Smooth muscle cell (in vitro differentiated cells): Measurements from ENCODE around the gene DNMT3B. TPM values are rescaled to one million over a fixed set of nuclear protein-coding genes. Genes with fewer than 3 reads are reported as not detected.

ENCODE experiments used
- DNase-seq: peaks from one replicate; lab custom pipeline; 2025; ENCODE audit not compliant: unreplicated experiment; lab: John Stamatoyannopoulos, UW
- H2AFZ ChIP-seq: fragments of 200-600 bp; sonication (generic); 2 replicates; pipeline ENCODE4 v1.6.0; 2016; ENCODE audit warnings: antibody characterized with exemption, low read depth, mild to moderate bottlenecking
- H3F3A ChIP-seq: fragments of 200-600 bp; sonication (generic); 2 replicates; pipeline ENCODE4 v1.6.0; 2017; ENCODE audit warnings: antibody characterized with exemption, low read depth
- H3K27ac ChIP-seq: fragments of 200-600 bp; sonication (generic); 2 replicates; pipeline ENCODE4 v1.5.1; 2016; ENCODE audit warnings: low read depth, mild to moderate bottlenecking
- H3K27me3 ChIP-seq: fragments of 200-600 bp; sonication (generic); 2 replicates; pipeline ENCODE4 v1.6.1; 2016; ENCODE audit warnings: low read depth, mild to moderate bottlenecking
- H3K36me3 ChIP-seq: fragments of 200-600 bp; sonication (generic); 2 replicates; pipeline ENCODE4 v1.5.1; 2016; ENCODE audit warnings: low read depth
- H3K4me1 ChIP-seq: fragments of 200-600 bp; sonication (generic); 2 replicates; pipeline ENCODE4 v1.5.1; 2016; ENCODE audit warnings: low read depth
- H3K4me2 ChIP-seq: fragments of 200-600 bp; sonication (generic); 2 replicates; pipeline ENCODE4 v1.6.0; 2016; ENCODE audit warnings: mild to moderate bottlenecking
- H3K4me3 ChIP-seq: fragments of 200-600 bp; sonication (generic); 2 replicates; pipeline ENCODE4 v1.5.1; 2016; ENCODE audit warnings: mild to moderate bottlenecking
- H3K79me2 ChIP-seq: fragments of 200-600 bp; sonication (generic); 2 replicates; pipeline ENCODE4 v1.6.0; 2016; ENCODE audit warnings: low read depth, mild to moderate bottlenecking
- H3K9ac ChIP-seq: fragments of 200-600 bp; sonication (generic); 2 replicates; pipeline ENCODE4 v1.6.0; 2016; ENCODE audit warnings: low read depth
- H3K9me3 ChIP-seq: fragments of 200-600 bp; sonication (generic); replicated peaks from 2 replicates; pipeline ENCODE4 v1.5.1; 2016; ENCODE audit warnings: low read depth
- H4K20me1 ChIP-seq: fragments of 200-600 bp; sonication (generic); 2 replicates; pipeline ENCODE4 v1.6.0; 2016; ENCODE audit warnings: low read depth
- WGBS: methylation state at CpG from one replicate; pipeline ENCODE4 v1.1.7; 2016; ENCODE audit warnings: low lambda C conversion rate; 5-methylcytosine and 5-hydroxymethylcytosine counted together
- polyA plus RNA-seq: library from polyadenylated mRNA; unstranded; fragments of >200 nt; fragmentation: Nextera tagmentation; extraction: Ambion mirVana; gene quantifications from 2 replicates; pipeline ENCODE4 v1.2.1, GENCODE V29; 2016
- total RNA-seq: library from RNA; depleted of rRNA; stranded (reverse); fragments of >200 nt; gene quantifications from 2 replicates; pipeline ENCODE4 v1.2.3, GENCODE V29; 2014
- TF ChIP-seq, protein P1 (sequence below): fragments of 200-600 bp; sonication (generic); IDR thresholded peaks from 2 replicates; pipeline ENCODE4 v1.5.1; 2017; ENCODE audit warnings: borderline replicate concordance, mild to moderate bottlenecking, antibody characterized with exemption; ENCODE audit not compliant: insufficient read depth, poor library complexity, severe bottlenecking

The DNMT3B gene
- total and polyA plus RNA-seq, 2 experiments from 2014 or later = 0.79 to 2.9 TPM

DNA sequence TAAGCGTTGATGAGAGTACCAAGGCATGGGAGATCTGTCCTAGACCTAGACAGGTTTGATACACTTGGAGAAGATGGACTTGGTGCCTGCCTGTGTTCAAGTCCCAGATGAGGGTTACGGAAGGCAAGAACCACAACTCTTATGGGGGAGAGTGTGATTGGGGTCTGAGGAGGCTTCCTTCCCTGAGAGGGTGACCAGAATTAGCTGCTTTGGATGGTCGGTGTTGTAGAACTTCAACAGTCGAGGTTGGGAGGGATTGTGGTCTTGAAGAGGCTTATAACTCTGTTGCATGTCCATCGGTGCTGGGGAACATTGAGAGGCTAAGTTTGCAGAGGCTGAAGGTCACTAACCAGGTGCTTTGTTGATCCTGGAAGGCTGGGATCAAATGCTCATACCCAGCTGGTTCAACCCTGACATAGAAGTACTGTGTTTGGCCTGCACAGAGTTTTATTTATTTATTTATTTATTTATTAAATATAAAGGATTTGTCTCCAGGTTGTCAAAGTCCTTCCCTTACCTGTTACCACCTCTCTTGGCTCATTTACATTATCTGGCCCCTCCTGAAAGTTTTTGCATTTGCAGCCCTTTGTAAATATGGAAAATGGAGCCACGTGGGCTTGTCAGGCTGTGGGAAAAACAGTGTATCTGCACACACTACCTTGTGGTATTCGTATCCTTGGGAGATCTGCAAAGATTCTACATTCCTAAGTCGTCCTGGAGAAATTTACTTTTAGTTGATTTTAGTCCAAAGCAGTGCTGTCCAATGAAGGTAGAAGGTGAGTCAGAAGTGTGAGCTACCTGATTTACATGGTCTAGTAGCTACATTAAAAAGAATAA lies 80.7 kb downstream of the DNMT3B start:
- no peak overlapping the region for H3K4me2 ChIP-seq
- H3K9me3 ChIP-seq = no peaks in the 10 kb centered on the region
- peaks cover 98% of the 10 kb centered on the region for H4K20me1 ChIP-seq
- H3K27me3 ChIP-seq = no peaks in the 10 kb centered on the region
- H3K79me2 ChIP-seq = peaks cover 78% of the 10 kb centered on the region
- no peak overlapping the region for H3K4me3 ChIP-seq
- no peak overlapping the region for H2AFZ ChIP-seq
- WGBS = 95% methylated on average over 8 of the region's 8 CpGs
- H3K27ac ChIP-seq = no peak overlapping the region
- H3K36me3 ChIP-seq = peaks cover 28% of the 10 kb centered on the region
- H3F3A ChIP-seq = no peaks in the 10 kb centered on the region
- H3K4me1 ChIP-seq = no peaks in the 10 kb centered on the region
- H3K9ac ChIP-seq = no peak overlapping the region
- no peak for DNase-seq
- TF ChIP-seq, protein P1, sequence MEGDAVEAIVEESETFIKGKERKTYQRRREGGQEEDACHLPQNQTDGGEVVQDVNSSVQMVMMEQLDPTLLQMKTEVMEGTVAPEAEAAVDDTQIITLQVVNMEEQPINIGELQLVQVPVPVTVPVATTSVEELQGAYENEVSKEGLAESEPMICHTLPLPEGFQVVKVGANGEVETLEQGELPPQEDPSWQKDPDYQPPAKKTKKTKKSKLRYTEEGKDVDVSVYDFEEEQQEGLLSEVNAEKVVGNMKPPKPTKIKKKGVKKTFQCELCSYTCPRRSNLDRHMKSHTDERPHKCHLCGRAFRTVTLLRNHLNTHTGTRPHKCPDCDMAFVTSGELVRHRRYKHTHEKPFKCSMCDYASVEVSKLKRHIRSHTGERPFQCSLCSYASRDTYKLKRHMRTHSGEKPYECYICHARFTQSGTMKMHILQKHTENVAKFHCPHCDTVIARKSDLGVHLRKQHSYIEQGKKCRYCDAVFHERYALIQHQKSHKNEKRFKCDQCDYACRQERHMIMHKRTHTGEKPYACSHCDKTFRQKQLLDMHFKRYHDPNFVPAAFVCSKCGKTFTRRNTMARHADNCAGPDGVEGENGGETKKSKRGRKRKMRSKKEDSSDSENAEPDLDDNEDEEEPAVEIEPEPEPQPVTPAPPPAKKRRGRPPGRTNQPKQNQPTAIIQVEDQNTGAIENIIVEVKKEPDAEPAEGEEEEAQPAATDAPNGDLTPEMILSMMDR = no peak

DNA sequence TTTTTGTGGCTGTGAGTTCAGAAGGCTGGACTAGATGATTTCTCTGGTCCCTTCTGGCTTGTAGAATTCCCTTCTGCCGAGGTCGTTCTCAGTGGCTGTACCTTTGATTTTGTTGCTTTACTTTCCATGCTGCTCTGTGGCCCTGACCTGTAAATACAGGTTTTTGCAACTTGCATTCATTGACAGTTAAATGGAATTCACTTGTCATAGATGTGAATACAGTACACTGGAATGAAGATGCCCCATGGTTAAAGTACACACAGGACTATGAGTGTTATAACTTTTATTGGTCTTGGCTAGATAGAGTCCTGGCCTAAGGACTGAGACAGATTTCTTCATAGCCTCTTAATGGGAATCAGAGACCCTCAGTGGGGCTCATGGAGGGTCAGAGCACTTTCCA lies 83.6 kb downstream of the DNMT3B start:
- TF ChIP-seq, protein P1 = no peak
- Histone ChIP-seq H4K20me1 (peaks cover 96% of the 10 kb centered on the region), H3K79me2 (peaks cover 55% of the 10 kb centered on the region), H3F3A (no peaks in the 10 kb centered on the region), H3K36me3 (peaks cover 14% of the 10 kb centered on the region), H2AFZ (no peak overlapping the region), H3K4me3 (no peak overlapping the region), H3K27ac (no peak overlapping the region), H3K4me1 (no peaks in the 10 kb centered on the region), H3K9me3 (no peaks in the 10 kb centered on the region), H3K27me3 (no peaks in the 10 kb centered on the region), H3K4me2 (no peak overlapping the region), H3K9ac (no peak overlapping the region)
- DNase-seq = no peak
- WGBS = 93% methylated on average over 2 of the region's 2 CpGs

DNA sequence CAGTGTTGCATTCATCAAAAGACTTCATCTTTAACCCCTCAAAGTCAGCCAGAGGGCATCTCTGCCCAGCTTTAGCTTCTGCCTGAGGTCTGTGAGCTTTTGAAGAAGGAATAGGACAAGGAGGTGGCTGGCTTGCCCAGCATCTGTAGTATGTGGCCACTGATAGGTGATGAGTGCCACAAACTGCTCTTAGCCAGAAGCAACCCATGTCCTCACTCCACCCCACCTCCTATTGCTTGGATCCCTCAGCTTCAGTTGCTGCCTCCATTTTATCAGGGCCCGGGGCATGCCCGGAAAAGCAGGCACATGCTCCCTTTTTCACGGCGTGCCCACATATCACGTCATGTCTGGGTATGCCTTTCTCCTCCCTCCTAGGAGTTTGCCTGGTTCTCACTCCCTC lies 84.7 kb downstream of the DNMT3B start:
- no peak for DNase-seq
- TF ChIP-seq, protein P1 = no peak
- H3F3A ChIP-seq = no peaks in the 10 kb centered on the region
- WGBS = 97% methylated on average over 5 of the region's 5 CpGs
- no peaks in the 10 kb centered on the region for H3K27me3 ChIP-seq
- H4K20me1 ChIP-seq = peaks cover 97% of the 10 kb centered on the region
- H3K27ac ChIP-seq = no peak overlapping the region
- no peak overlapping the region for H3K9ac ChIP-seq
- H3K79me2 ChIP-seq = peaks cover 46% of the 10 kb centered on the region
- no peaks in the 10 kb centered on the region for H3K9me3 ChIP-seq
- no peak overlapping the region for H3K4me2 ChIP-seq
- H3K4me1 ChIP-seq = no peaks in the 10 kb centered on the region
- H3K36me3 ChIP-seq = peaks cover 14% of the 10 kb centered on the region
- no peak overlapping the region for H3K4me3 ChIP-seq
- no peak overlapping the region for H2AFZ ChIP-seq

DNA sequence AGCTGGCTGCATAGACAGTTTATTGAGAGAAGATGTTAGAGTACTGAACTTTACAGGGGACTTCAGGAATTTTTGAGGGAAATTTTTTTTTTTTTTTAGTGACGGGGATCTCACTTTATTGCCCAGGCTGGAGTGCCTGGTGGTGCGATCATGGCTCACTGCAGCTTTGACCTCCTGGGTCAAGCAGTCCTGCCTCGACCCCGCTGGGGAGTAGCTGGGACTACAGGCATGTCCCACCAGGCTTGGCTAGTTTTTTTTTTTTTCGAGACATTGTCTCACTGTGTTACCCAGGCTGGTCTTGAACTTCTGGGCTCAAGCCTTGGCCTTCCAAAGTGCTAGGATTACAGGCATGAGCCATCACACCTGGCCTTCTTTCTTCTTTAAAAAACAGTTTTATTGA lies 85.8 kb downstream of the DNMT3B start:
- H3K79me2 ChIP-seq = peaks cover 34% of the 10 kb centered on the region
- 98% methylated on average over 5 of the region's 5 CpGs for WGBS
- H3K9ac ChIP-seq = no peak overlapping the region
- peaks cover 14% of the 10 kb centered on the region for H3K36me3 ChIP-seq
- H3K4me1 ChIP-seq = no peaks in the 10 kb centered on the region
- no peaks in the 10 kb centered on the region for H3K9me3 ChIP-seq
- H3K4me2 ChIP-seq = no peak overlapping the region
- DNase-seq = no peak
- no peak overlapping the region for H3K27ac ChIP-seq
- peaks cover 94% of the 10 kb centered on the region for H4K20me1 ChIP-seq
- no peak overlapping the region for H2AFZ ChIP-seq
- no peaks in the 10 kb centered on the region for H3K27me3 ChIP-seq
- TF ChIP-seq, protein P1 = no peak
- H3K4me3 ChIP-seq = no peak overlapping the region
- no peaks in the 10 kb centered on the region for H3F3A ChIP-seq
